Astrocyte (in vitro differentiated cells and primary cell): ENCODE results near the gene TRMT1.

Experiments
- CTCF ChIP-seq: IDR thresholded peaks from 2 replicates; pipeline ENCODE4 v1.5.1; 2011; ENCODE audit warnings: low read depth, mild to moderate bottlenecking, inconsistent platforms, low read length, moderate library complexity; ENCODE audit not compliant: insufficient read depth
- EZH2 ChIP-seq: IDR thresholded peaks from 2 replicates; pipeline ENCODE4 v1.6.1; 2012; ENCODE audit warnings: mild to moderate bottlenecking, low read length, inconsistent platforms; ENCODE audit not compliant: insufficient read depth

GRCh38 chr19:13165162-13165997 lies 48.8 kb upstream of the TRMT1 start:
- TF ChIP-seq CTCF = no peak
- no peak for TF ChIP-seq EZH2
